ENCODE measurements around the gene NFATC4. TPM values are rescaled to one million over a fixed set of nuclear protein-coding genes. Genes with fewer than 3 reads are reported as not detected.

Gene NFATC4
- total RNA-seq, 1 donor from 2014 or later: 130 TPM

Other genes starting within 250 kb of the NFATC4 start
- gene FITM1, start 237.5 kb upstream of the NFATC4 start, total RNA-seq (ENCODE audit: low replicate concordance): 0.26 and 0.53 TPM in 2 replicates
- gene PSME1, start 232.0 kb upstream of the NFATC4 start, total RNA-seq (ENCODE audit: low replicate concordance): 142 and 177 TPM in 2 replicates
- gene EMC9, start 226.6 kb upstream of the NFATC4 start, total RNA-seq (ENCODE audit: low replicate concordance): 16.2 and 25.9 TPM in 2 replicates
- 134 and 155 TPM in 2 replicates for gene PSME2, start 221.6 kb upstream of the NFATC4 start, total RNA-seq (ENCODE audit: low replicate concordance)
- 68.6 and 78.4 TPM in 2 replicates for gene RNF31, start 220.7 kb upstream of the NFATC4 start, total RNA-seq (ENCODE audit: low replicate concordance)
- 60.0 and 63.4 TPM in 2 replicates for gene IRF9, start 206.9 kb upstream of the NFATC4 start, total RNA-seq (ENCODE audit: low replicate concordance)
- gene REC8, start 196.1 kb upstream of the NFATC4 start, total RNA-seq (ENCODE audit: low replicate concordance): 84.2 and 221 TPM in 2 replicates
- 49.0 and 67.1 TPM in 2 replicates for gene IPO4, start 179.4 kb upstream of the NFATC4 start, total RNA-seq (ENCODE audit: low replicate concordance)
- gene TM9SF1, start 172.7 kb upstream of the NFATC4 start, total RNA-seq (ENCODE audit: low replicate concordance): 50.5 and 60.7 TPM in 2 replicates
- 0.48 and 0.53 TPM in 2 replicates for gene TSSK4, start 162.5 kb upstream of the NFATC4 start, total RNA-seq (ENCODE audit: low replicate concordance)
- 44.3 and 47.3 TPM in 2 replicates for gene CHMP4A, start 154.7 kb upstream of the NFATC4 start, total RNA-seq (ENCODE audit: low replicate concordance)
- gene MDP1, start 152.1 kb upstream of the NFATC4 start, total RNA-seq (ENCODE audit: low replicate concordance): 16.9 and 22.6 TPM in 2 replicates
- gene NEDD8, start 135.8 kb upstream of the NFATC4 start, total RNA-seq (ENCODE audit: low replicate concordance): 158 and 161 TPM in 2 replicates
- 53.6 and 66.6 TPM in 2 replicates for gene GMPR2, start 135.3 kb upstream of the NFATC4 start, total RNA-seq (ENCODE audit: low replicate concordance)
- gene TINF2, start 125.6 kb upstream of the NFATC4 start, total RNA-seq (ENCODE audit: low replicate concordance): 41.0 and 58.6 TPM in 2 replicates
- gene TGM1, start 105.0 kb upstream of the NFATC4 start, total RNA-seq (ENCODE audit: low replicate concordance): 10.1 and 16.6 TPM in 2 replicates
- 31.1 and 39.2 TPM in 2 replicates for gene RABGGTA, start 96.6 kb upstream of the NFATC4 start, total RNA-seq (ENCODE audit: low replicate concordance)
- gene DHRS1, start 68.4 kb upstream of the NFATC4 start, total RNA-seq (ENCODE audit: low replicate concordance): 31.4 and 32.9 TPM in 2 replicates
- gene NOP9, start 68.3 kb upstream of the NFATC4 start, total RNA-seq (ENCODE audit: low replicate concordance): 26.2 and 33.9 TPM in 2 replicates
- 4.9 and 11.1 TPM in 2 replicates for gene CIDEB, start 60.2 kb upstream of the NFATC4 start, total RNA-seq (ENCODE audit: low replicate concordance)
- 6.5 and 9.4 TPM in 2 replicates for gene LTB4R2, start 58.0 kb upstream of the NFATC4 start, total RNA-seq (ENCODE audit: low replicate concordance)
- gene LTB4R, start 56.7 kb upstream of the NFATC4 start, total RNA-seq (ENCODE audit: low replicate concordance): 5.1 and 8.8 TPM in 2 replicates
- gene ADCY4, start 33.1 kb upstream of the NFATC4 start, total RNA-seq (ENCODE audit: low replicate concordance): 2.2 and 2.5 TPM in 2 replicates
- 5.6 and 7.5 TPM in 2 replicates for gene RIPK3, start 28.2 kb upstream of the NFATC4 start, total RNA-seq (ENCODE audit: low replicate concordance)
- 79.2 and 129 TPM in 2 replicates for gene NYNRIN, start 30.8 kb downstream of the NFATC4 start, total RNA-seq (ENCODE audit: low replicate concordance)
- gene CBLN3, start 61.5 kb downstream of the NFATC4 start, total RNA-seq (ENCODE audit: low replicate concordance): 1.4 and 2.4 TPM in 2 replicates
- 81.3 and 113 TPM in 2 replicates for gene KHNYN, start 61.8 kb downstream of the NFATC4 start, total RNA-seq (ENCODE audit: low replicate concordance)
- gene SDR39U1, start 74.6 kb downstream of the NFATC4 start, total RNA-seq (ENCODE audit: low replicate concordance): 54.1 and 62.1 TPM in 2 replicates
- gene CMA1, start 140.1 kb downstream of the NFATC4 start, total RNA-seq (ENCODE audit: low replicate concordance): not detected in 2 replicates
- not detected in 2 replicates for gene CTSG, start 208.1 kb downstream of the NFATC4 start, total RNA-seq (ENCODE audit: low replicate concordance)
- not detected in 2 replicates for gene GZMH, start 241.5 kb downstream of the NFATC4 start, total RNA-seq (ENCODE audit: low replicate concordance)

Measured in type B pancreatic cell (in vitro differentiated cells).